Neural cell (in vitro differentiated cells): ENCODE data around the gene SLC10A7.

Source experiments
- EZH2 ChIP-seq: fragments of 200-600, 300-800 bp; shearing (Covaris generic), sonication (generic); IDR thresholded peaks from 2 replicates; pipeline ENCODE4 v1.6.1; 2014; ENCODE audit warnings: antibody characterized with exemption, low read length, borderline replicate concordance, mild to moderate bottlenecking; ENCODE audit not compliant: insufficient read depth, poor library complexity, severe bottlenecking
- SMC3 ChIP-seq: fragments of 450-650 bp; conservative IDR thresholded peaks from 2 replicates; pipeline ENCODE4 v1.6.1; 2014; ENCODE audit warnings: antibody characterized with exemption, mild to moderate bottlenecking, moderate library complexity; ENCODE audit not compliant: poor library complexity
- TAF1 ChIP-seq: IDR thresholded peaks from 2 replicates; pipeline ENCODE4 v1.6.1; 2012; ENCODE audit warnings: low read depth

- TF ChIP-seq TAF1 (no peak), SMC3 (no peak), EZH2 (no peak)
These were observed 1.1 kb upstream of the SLC10A7 start for GRCh38 chr4:146522869-146523205.
